Astrocyte (in vitro differentiated cells and primary cell): ENCODE data around the gene GPRC5B.

Experiments used
- EZH2 ChIP-seq: IDR thresholded peaks from 2 replicates; pipeline ENCODE4 v1.6.1; 2012; ENCODE audit warnings: mild to moderate bottlenecking, low read length, inconsistent platforms; ENCODE audit not compliant: insufficient read depth
- TF ChIP-seq, protein P1 (sequence below): IDR thresholded peaks from 2 replicates; pipeline ENCODE4 v1.5.1; 2011; ENCODE audit warnings: low read depth, mild to moderate bottlenecking, inconsistent platforms, low read length, moderate library complexity; ENCODE audit not compliant: insufficient read depth

DNA sequence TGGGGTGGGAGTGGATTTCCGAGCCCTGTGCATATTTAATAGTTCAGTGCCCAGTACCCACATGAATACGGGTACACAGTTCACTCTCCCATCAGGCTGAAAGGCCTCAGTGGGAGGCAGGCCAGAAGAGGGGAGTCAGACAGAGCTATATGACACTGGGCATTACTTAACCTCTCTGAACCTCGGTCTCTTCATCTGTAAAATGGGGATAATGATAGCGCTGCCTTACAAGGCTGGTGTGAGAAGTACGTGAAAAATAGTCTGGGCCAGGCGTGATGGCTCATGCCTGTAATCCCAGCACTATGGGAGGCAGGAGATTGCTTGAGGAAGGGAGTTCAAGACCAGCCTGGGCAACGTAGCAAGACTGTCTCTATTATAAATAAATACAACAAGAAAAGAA is 3.6 kb downstream of the GPRC5B start:
- TF ChIP-seq, protein P1, sequence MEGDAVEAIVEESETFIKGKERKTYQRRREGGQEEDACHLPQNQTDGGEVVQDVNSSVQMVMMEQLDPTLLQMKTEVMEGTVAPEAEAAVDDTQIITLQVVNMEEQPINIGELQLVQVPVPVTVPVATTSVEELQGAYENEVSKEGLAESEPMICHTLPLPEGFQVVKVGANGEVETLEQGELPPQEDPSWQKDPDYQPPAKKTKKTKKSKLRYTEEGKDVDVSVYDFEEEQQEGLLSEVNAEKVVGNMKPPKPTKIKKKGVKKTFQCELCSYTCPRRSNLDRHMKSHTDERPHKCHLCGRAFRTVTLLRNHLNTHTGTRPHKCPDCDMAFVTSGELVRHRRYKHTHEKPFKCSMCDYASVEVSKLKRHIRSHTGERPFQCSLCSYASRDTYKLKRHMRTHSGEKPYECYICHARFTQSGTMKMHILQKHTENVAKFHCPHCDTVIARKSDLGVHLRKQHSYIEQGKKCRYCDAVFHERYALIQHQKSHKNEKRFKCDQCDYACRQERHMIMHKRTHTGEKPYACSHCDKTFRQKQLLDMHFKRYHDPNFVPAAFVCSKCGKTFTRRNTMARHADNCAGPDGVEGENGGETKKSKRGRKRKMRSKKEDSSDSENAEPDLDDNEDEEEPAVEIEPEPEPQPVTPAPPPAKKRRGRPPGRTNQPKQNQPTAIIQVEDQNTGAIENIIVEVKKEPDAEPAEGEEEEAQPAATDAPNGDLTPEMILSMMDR = no peak
- no peak for TF ChIP-seq EZH2
